SJSA1 (cell line): ENCODE measurements around the gene PTPRG. TPM values are rescaled to one million over a fixed set of nuclear protein-coding genes. Genes with fewer than 3 reads are reported as not detected.

Experiments
- DNase-seq, 2 experiments: peaks; one replicate each; pipeline ENCODE4 v3.0.0-alpha.2; 2015 to 2020; ENCODE audit warnings: low spot score in 2 of 2, low read depth in 1 of 2
- H3K27ac ChIP-seq: fragments of 250-450 bp; sonication (Bioruptor Pico); 2 replicates; pipeline ENCODE4 v1.5.1; 2020; ENCODE audit warnings: mild to moderate bottlenecking, moderate library complexity
- H3K27me3 ChIP-seq: fragments of 250-450 bp; sonication (Bioruptor Pico); replicated peaks from 2 replicates; pipeline ENCODE4 v1.5.1; 2020; ENCODE audit warnings: mild to moderate bottlenecking, moderate library complexity
- H3K36me3 ChIP-seq: fragments of 250-450 bp; sonication (Bioruptor Pico); 2 replicates; pipeline ENCODE4 v1.5.1; 2020; ENCODE audit warnings: mild to moderate bottlenecking
- H3K4me1 ChIP-seq: fragments of 250-450 bp; sonication (Bioruptor Pico); replicated peaks from 2 replicates; pipeline ENCODE4 v1.6.1; 2021; ENCODE audit warnings: mild to moderate bottlenecking
- H3K4me3 ChIP-seq: fragments of 250-450 bp; sonication (Bioruptor Pico); 2 replicates; pipeline ENCODE4 v1.5.1; 2020; ENCODE audit warnings: mild to moderate bottlenecking
- H3K9me3 ChIP-seq: fragments of 250-450 bp; sonication (Bioruptor Pico); replicated peaks from 2 replicates; pipeline ENCODE4 v1.5.1; 2020; ENCODE audit warnings: mild to moderate bottlenecking
- total RNA-seq: library from RNA; depleted of rRNA; stranded (reverse); fragments of >200 nt; shearing (Covaris generic); gene quantifications from 2 replicates; pipeline ENCODE4 v1.2.3, GENCODE V29; 2014

Gene PTPRG
- total RNA-seq, 1 experiment from 2014 or later, result 18.5 TPM

DNA sequence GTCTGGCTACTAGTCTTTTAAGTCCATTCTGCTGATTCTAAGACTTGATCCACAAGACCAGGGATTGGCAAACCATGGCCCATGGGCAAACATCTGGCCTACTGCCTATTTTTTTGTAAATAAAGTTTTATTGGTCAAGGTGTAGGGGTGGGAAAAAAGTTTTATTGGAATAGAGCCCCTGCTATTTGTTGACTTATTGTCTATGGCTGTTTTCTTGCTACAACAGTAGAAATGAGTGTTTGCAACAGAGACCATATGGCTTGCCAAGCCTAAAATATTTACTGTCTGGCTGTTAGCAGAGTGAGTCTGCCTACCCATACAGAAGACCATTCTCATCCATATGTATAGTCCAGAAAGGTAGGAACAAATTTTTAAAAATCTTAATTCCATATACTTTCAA lies 106.4 kb downstream of the PTPRG start:
- Histone ChIP-seq H3K27me3 (no peaks in the 10 kb centered on the region), H3K4me1 (peaks cover 16% of the 10 kb centered on the region), H3K9me3 (no peaks in the 10 kb centered on the region), H3K27ac (no peak overlapping the region), H3K4me3 (no peak overlapping the region), H3K36me3 (no peaks in the 10 kb centered on the region)
- no peak for DNase-seq

- H3K27me3 ChIP-seq, result no peaks in the 10 kb centered on the region
- DNase-seq, result no peak
- H3K4me1 ChIP-seq, result peaks cover 14% of the 10 kb centered on the region
- H3K36me3 ChIP-seq, result no peaks in the 10 kb centered on the region
- H3K27ac ChIP-seq, result no peak overlapping the region
- H3K4me3 ChIP-seq, result no peak overlapping the region
- no peaks in the 10 kb centered on the region for H3K9me3 ChIP-seq
Observed at GRCh38 chr3:61668317-61668864, 107.0 kb downstream of the PTPRG start.

GRCh38 chr3:61669203-61669602 lies 107.8 kb downstream of the PTPRG start:
- Histone ChIP-seq H3K27ac (no peak overlapping the region), H3K4me3 (no peak overlapping the region), H3K9me3 (no peaks in the 10 kb centered on the region), H3K36me3 (no peaks in the 10 kb centered on the region), H3K27me3 (no peaks in the 10 kb centered on the region), H3K4me1 (peaks cover 7% of the 10 kb centered on the region)
- DNase-seq, result no peak

DNA sequence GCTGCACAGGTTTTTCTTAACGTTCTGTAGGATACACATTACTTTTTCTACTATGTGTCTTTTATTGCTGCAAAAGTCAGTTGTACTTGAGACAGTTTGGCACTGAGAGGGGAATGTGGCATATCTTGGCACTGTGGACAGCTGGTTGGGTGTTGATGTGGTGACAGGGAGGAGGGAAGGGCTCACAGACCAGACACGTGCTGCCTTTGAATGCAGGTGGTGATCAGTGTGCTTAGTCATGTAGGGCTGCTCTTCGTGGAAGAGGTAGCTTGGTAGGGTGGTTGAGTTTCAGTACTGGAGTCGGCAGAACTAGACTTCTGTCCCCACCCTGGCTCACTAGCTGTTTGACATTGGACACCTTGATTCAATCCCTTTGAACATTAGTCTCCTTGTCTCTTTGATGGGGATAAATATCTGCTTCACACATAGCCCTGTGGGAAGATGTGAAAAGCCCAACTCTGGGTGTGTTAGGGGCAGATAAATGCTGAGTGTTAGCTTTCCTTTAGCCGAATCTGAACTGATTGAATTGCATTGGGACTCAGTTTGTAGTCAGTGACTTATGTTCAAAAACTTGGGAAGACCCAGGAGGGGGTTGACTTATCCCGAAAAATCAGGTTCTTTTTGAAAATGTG lies 108.4 kb downstream of the PTPRG start:
- no peak for DNase-seq
- H3K36me3 ChIP-seq, result no peaks in the 10 kb centered on the region
- no peaks in the 10 kb centered on the region for H3K27me3 ChIP-seq

DNA sequence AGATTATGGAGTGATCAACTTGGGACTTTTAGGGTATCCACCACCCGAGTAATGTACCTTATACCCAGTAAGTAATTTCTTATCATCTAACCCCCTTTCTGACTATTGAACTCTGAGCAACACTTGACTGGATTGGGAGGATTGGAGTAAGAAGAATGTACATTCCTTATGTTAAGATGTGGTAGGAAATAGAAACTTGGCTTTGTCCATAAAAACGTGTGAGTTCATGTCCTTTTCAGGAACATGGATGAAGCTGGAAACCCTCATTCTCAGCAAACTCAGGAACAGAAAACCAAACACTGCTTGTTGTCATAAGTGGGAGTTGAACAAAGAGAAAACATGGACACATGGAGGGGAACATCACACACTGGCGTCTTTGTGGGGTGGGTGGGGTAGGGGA lies 112.3 kb downstream of the PTPRG start:
- Histone ChIP-seq H3K27me3 (no peaks in the 10 kb centered on the region), H3K4me1 (no peaks in the 10 kb centered on the region), H3K9me3 (no peaks in the 10 kb centered on the region), H3K4me3 (no peak overlapping the region), H3K27ac (no peak overlapping the region), H3K36me3 (no peaks in the 10 kb centered on the region)
- no peak for DNase-seq

More for the DNA sequence above, 108.4 kb downstream of the PTPRG start:
- H3K4me3 ChIP-seq, result no peak overlapping the region
- no peak overlapping the region for H3K27ac ChIP-seq
- 0 out of 2 replicates have a peak, but pooled peaks cover 3% of the 10 kb centered on the region for H3K4me1 ChIP-seq
- H3K9me3 ChIP-seq, result no peaks in the 10 kb centered on the region

DNA sequence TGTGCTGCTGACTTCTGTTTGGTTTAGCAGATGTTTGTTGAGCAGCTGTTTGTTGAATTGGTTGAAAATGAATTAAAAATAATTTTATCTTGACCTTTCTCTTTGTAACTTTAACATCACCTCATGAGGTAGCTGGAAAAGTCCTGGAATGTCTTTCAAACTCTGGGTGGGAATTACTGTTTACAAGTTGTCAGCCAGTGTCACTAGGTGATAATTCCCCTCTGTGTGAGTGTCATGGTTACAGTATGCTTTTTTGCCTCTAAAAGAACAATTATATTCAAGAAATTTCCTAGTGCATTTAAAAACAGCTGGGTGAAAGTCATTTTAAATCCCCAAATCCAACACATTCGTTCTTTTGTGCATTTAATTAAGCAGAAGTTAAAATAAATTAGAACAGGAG lies 113.2 kb downstream of the PTPRG start:
- no peaks in the 10 kb centered on the region for H3K27me3 ChIP-seq
- no peaks in the 10 kb centered on the region for H3K9me3 ChIP-seq
- no peak overlapping the region for H3K27ac ChIP-seq
- no peaks in the 10 kb centered on the region for H3K36me3 ChIP-seq
- no peak overlapping the region for H3K4me3 ChIP-seq
- no peaks in the 10 kb centered on the region for H3K4me1 ChIP-seq
- peak in 1 of 2 experiments; percentile 3 for DNase-seq

- H3K4me3 ChIP-seq, result no peak overlapping the region
- H3K9me3 ChIP-seq, result no peaks in the 10 kb centered on the region
- no peak overlapping the region for H3K27ac ChIP-seq
- 0 out of 2 replicates have a peak, but pooled peaks cover 6% of the 10 kb centered on the region for H3K4me1 ChIP-seq
- H3K36me3 ChIP-seq, result no peaks in the 10 kb centered on the region
- DNase-seq, result no peak
- no peaks in the 10 kb centered on the region for H3K27me3 ChIP-seq
Observed at GRCh38 chr3:61679026-61679425, 117.7 kb downstream of the PTPRG start.

GRCh38 chr3:61680617-61681016 lies 119.2 kb downstream of the PTPRG start:
- H3K27ac ChIP-seq, result no peak overlapping the region
- no peak overlapping the region for H3K4me3 ChIP-seq
- H3K9me3 ChIP-seq, result no peaks in the 10 kb centered on the region
- H3K4me1 ChIP-seq, result 0 out of 2 replicates have a peak, but pooled peaks cover 6% of the 10 kb centered on the region
- H3K27me3 ChIP-seq, result no peaks in the 10 kb centered on the region
- no peaks in the 10 kb centered on the region for H3K36me3 ChIP-seq
- DNase-seq, result no peak

GRCh38 chr3:61681636-61682035 lies 120.3 kb downstream of the PTPRG start:
- DNase-seq, result no peak
- H3K4me3 ChIP-seq, result no peak overlapping the region
- H3K27me3 ChIP-seq, result no peaks in the 10 kb centered on the region
- no peak overlapping the region for H3K27ac ChIP-seq
- no peaks in the 10 kb centered on the region for H3K36me3 ChIP-seq
- H3K9me3 ChIP-seq, result no peaks in the 10 kb centered on the region
- 0 out of 2 replicates have a peak, but pooled peaks cover 6% of the 10 kb centered on the region for H3K4me1 ChIP-seq

- H3K36me3 ChIP-seq, result no peaks in the 10 kb centered on the region
- no peaks in the 10 kb centered on the region for H3K9me3 ChIP-seq
- no peak overlapping the region for H3K4me3 ChIP-seq
- peak in 1 of 2 experiments; percentile 14 for DNase-seq
- H3K4me1 ChIP-seq, result 0 out of 2 replicates have a peak, but pooled peaks cover 6% of the 10 kb centered on the region
- no peaks in the 10 kb centered on the region for H3K27me3 ChIP-seq
- no peak overlapping the region for H3K27ac ChIP-seq
Observed at GRCh38 chr3:61682671-61683548, 121.5 kb downstream of the PTPRG start.

- no peak overlapping the region for H3K4me3 ChIP-seq
- H3K27ac ChIP-seq, result no peak overlapping the region
- no peaks in the 10 kb centered on the region for H3K27me3 ChIP-seq
- no peaks in the 10 kb centered on the region for H3K9me3 ChIP-seq
- 0 out of 2 replicates have a peak, but pooled peaks cover 6% of the 10 kb centered on the region for H3K4me1 ChIP-seq
- no peaks in the 10 kb centered on the region for H3K36me3 ChIP-seq
- DNase-seq, result no peak
Observed at GRCh38 chr3:61683549-61684236, 122.3 kb downstream of the PTPRG start.

DNA sequence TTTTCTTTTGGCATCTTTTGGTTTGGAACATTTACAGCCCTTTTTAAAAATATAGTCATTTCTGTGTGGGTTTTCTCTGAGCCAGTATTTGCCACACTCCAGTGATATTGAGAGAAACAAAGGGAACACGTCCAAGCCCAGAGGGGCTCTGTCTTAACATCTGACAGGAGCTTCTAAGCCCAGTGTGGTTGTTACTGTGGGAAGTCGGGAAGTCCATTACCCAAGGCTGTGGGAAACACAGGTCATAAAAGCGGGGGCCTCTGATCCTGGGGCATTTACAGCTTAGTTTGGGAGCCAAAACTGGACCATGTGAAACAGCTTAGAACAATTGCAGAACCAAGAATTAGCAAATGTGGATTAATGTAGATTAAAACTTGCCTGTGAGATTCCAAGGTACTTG lies 123.0 kb downstream of the PTPRG start:
- no peak for DNase-seq
- H3K9me3 ChIP-seq, result no peaks in the 10 kb centered on the region
- H3K4me1 ChIP-seq, result 0 out of 2 replicates have a peak, but pooled peaks cover 6% of the 10 kb centered on the region
- no peaks in the 10 kb centered on the region for H3K27me3 ChIP-seq
- no peaks in the 10 kb centered on the region for H3K36me3 ChIP-seq
- no peak overlapping the region for H3K27ac ChIP-seq
- H3K4me3 ChIP-seq, result no peak overlapping the region

DNA sequence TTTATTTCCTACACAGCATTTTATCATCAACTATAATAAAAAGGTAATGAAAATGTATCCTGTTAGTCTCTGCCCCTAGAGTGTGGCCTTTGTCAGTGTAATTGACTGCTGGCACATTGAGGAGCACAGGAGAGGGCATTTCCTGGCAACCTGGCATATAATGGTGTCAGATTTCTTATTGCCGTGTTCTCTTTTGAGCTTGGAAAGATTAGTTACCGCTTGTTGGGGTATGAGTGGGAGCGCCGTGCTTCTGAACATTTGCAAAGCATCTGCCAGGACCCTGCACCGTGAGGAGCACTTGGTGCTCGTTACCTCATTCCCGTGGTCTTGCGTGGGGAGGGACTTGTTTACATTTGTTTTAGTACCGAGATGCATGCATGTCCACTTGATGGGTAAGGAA lies 124.4 kb downstream of the PTPRG start:
- H3K27me3 ChIP-seq, result no peaks in the 10 kb centered on the region
- 0 out of 2 replicates have a peak, but pooled peaks cover 6% of the 10 kb centered on the region for H3K4me1 ChIP-seq
- no peak overlapping the region for H3K27ac ChIP-seq
- no peak for DNase-seq
- no peak overlapping the region for H3K4me3 ChIP-seq
- H3K36me3 ChIP-seq, result no peaks in the 10 kb centered on the region
- H3K9me3 ChIP-seq, result no peaks in the 10 kb centered on the region
